Aorta (tissue), 5 donors: Measurements from ENCODE around the gene ADPRH. TPM values are rescaled to one million over a fixed set of nuclear protein-coding genes. Genes with fewer than 3 reads are reported as not detected.
"Not testable (repeated sequence)": the region's sequence is repeated elsewhere in the genome, so short reads cannot be mapped to it uniquely, and the experiment has no call there.

ENCODE experiments used
- ATAC-seq: fragments of 200-7000 bp; cut with Tn5 transposase; one replicate; pipeline ENCODE4 v1.9.1; 2022; ENCODE audit warnings: moderate library complexity; ENCODE audit not compliant: low FRiP score
- DNase-seq, 2 donors: peaks; one replicate each; pipeline ENCODE4 v3.0.0-alpha.2; 2020
- H3K27ac ChIP-seq, 2 donors: one replicate each; pipeline ENCODE4 v1.5.1; 2013; ENCODE audit warnings: low read length in 2 of 2, mild to moderate bottlenecking in 2 of 2, moderate library complexity in 2 of 2, control low read depth in 1 of 2, inconsistent platforms in 1 of 2, low read depth in 1 of 2
- H3K27me3 ChIP-seq, 2 donors: one replicate each; pipeline ENCODE4 v1.6.1; 2013; ENCODE audit warnings: control low read depth in 1 of 2, low read length in 1 of 2, mild to moderate bottlenecking in 1 of 2, moderate library complexity in 1 of 2; ENCODE audit not compliant: insufficient read depth in 2 of 2, control insufficient read depth in 1 of 2
- H3K36me3 ChIP-seq, 2 donors: one replicate each; pipeline ENCODE4 v1.6.1; 2013; ENCODE audit warnings: control low read depth in 1 of 2, low read length in 1 of 2, mild to moderate bottlenecking in 1 of 2; ENCODE audit not compliant: insufficient read depth in 2 of 2, control insufficient read depth in 1 of 2
- H3K4me1 ChIP-seq, 2 donors: one replicate each; pipeline ENCODE4 v1.6.1; 2013; ENCODE audit warnings: low read length in 2 of 2, control low read depth in 1 of 2, mild to moderate bottlenecking in 1 of 2, moderate library complexity in 1 of 2; ENCODE audit not compliant: insufficient read depth in 2 of 2, control insufficient read depth in 1 of 2
- H3K4me3 ChIP-seq, 2 donors: one replicate each; pipeline ENCODE4 v1.5.1; 2013; ENCODE audit warnings: low read length in 2 of 2, control low read depth in 1 of 2, mild to moderate bottlenecking in 1 of 2
- H3K9me3 ChIP-seq: one replicate; pipeline ENCODE4 v1.6.1; 2013; ENCODE audit warnings: mild to moderate bottlenecking, low read length; ENCODE audit not compliant: control insufficient read depth
- WGBS, 2 donors: extraction: QIAGEN DNeasy Blood & Tissue Kit; methylation state at CpG; one replicate each; pipeline ENCODE4 v1.1.7; 2013; 5-methylcytosine and 5-hydroxymethylcytosine counted together
- intact Hi-C, 2 donors: fragments of 100-400 bp; cut with DNase I; formaldehyde crosslinking; loops; one replicate each; pipeline versions ENCODE4 v1.14.2 to v1.15.0; 2022
- polyA plus RNA-seq, 2 donors: library from polyadenylated mRNA; stranded (reverse); fragments of 200-250 nt; gene quantifications; one replicate each; pipeline ENCODE4 v1.2.3, GENCODE V29; 2013
- total RNA-seq, 2 donors: library from RNA; stranded (reverse); fragmentation: NEBNext Ultra II Directional; extraction: Animal tissue kit (Norgen Biotek cat#: 25700); gene quantifications; one replicate each; pipeline ENCODE4 v1.2.1, GENCODE V29; 2021
- donor health status: healthy with polysubstance abuse.
- donor health status: Bipolar disorder and iron deficiency.
- donor health status: DM: no; HTN: no; CAD: no.
- donor health status: DM: no; HTN: no; CAD: no.
- donor health status: DM: yes; HTN: yes; CAD: no.

ADPRH gene
- total and polyA plus RNA-seq, 4 donors: 5.6 to 13.9 (median 10.5) TPM

- DNase-seq (no peak), ATAC-seq (no peak)
- Histone ChIP-seq H3K4me3 (no peak overlapping the region), H3K9me3 (no peaks in the 10 kb centered on the region), H3K4me1 (no peaks in the 10 kb centered on the region), H3K36me3 (peaks cover 0 to 6% of the 10 kb centered on the region in 2 donors), H3K27ac (no peak overlapping the region), H3K27me3 (no peaks in the 10 kb centered on the region)
- intact Hi-C loops: no loop called here
- WGBS, 2 donors: 83 to 89% methylated on average over 3 of the region's 3 CpGs
These were observed 7.5 kb downstream of the ADPRH start for GRCh38 chr3:119586733-119587172.

DNA sequence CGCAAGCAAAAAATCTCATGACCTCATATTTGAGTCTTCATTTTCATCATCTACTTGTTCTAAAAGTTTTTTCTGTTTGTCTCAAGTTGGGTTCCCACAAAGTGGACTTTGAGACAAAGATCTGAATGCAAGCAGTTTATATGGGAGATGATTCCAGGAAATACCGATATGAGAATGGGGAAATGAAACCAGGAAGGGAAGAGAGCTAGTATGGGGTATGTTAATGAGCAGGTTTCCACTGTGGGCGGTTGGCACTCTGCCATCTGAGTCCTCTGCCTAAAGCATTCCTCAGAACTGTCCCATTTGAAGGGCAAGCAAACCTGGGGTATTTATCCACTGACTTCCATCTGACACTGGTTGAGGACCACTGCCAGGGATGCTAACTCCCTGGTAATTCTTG is 8.8 kb downstream of the ADPRH start:
- Histone ChIP-seq H3K9me3 (no peaks in the 10 kb centered on the region), H3K27me3 (no peaks in the 10 kb centered on the region), H3K27ac (no peak overlapping the region), H3K4me3 (no peak overlapping the region), H3K36me3 (peaks cover 0 to 6% of the 10 kb centered on the region in 2 donors), H3K4me1 (no peaks in the 10 kb centered on the region)
- no peak for ATAC-seq
- intact Hi-C loops: no loop called here
- WGBS, 2 donors: 91 to 95% methylated on average over 3 of the region's 3 CpGs
- DNase-seq: peak; percentile 78 to 83

DNA sequence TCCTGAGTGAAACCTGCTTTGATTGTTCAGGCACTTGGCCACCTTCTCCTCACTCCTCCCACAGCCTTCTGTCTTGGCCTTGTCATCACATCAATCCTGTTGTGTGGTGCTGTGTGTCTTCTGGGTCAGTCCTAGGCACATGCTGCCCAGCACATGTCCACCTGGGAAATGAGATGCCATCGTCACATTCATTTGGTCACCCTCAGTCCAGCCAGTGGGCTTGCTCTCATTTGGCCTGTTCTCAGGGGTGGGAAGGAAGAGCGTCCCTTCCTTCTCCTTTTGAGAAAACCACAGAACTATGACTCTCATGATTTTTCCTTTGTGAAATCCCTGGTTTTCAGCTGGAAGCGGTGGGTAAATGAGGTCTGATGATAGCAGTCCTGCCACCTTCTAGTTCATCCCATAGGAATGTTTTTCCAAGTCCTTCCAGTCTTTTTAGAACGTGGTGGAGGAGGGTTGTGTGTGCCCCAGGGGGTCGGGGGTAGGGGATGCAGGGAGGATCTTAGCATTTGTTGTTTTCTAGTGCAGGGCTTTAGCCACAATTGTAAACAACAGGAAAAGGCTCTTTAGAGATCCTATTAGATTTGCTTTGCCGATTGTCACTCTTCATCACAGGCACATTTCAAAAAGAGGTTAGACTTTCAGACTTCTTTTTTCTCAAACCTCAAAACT is 9.9 kb downstream of the ADPRH start:
- H3K9me3 ChIP-seq: no peaks in the 10 kb centered on the region
- peaks cover 0 to 6% of the 10 kb centered on the region in 2 donors for H3K36me3 ChIP-seq
- intact Hi-C loops: no loop called here
- WGBS, 2 donors: 61 to 63% methylated on average over 6 of the region's 6 CpGs
- no peak overlapping the region for H3K27ac ChIP-seq
- H3K4me1 ChIP-seq: no peaks in the 10 kb centered on the region
- ATAC-seq (no peak), DNase-seq (no peak)
- H3K4me3 ChIP-seq: no peak overlapping the region
- H3K27me3 ChIP-seq: no peaks in the 10 kb centered on the region

- Histone ChIP-seq H3K36me3 (peaks cover 0 to 6% of the 10 kb centered on the region in 2 donors), H3K9me3 (no peaks in the 10 kb centered on the region), H3K4me1 (no peaks in the 10 kb centered on the region), H3K27ac (no peak overlapping the region), H3K27me3 (no peaks in the 10 kb centered on the region), H3K4me3 (no peak overlapping the region)
- intact Hi-C loops: no loop called here
- 92 to 93% methylated on average over 1 of the region's 1 CpG for WGBS, 2 donors
- no peak for DNase-seq
- ATAC-seq: no peak
These were observed 11.4 kb downstream of the ADPRH start for GRCh38 chr3:119590706-119591105.

DNA sequence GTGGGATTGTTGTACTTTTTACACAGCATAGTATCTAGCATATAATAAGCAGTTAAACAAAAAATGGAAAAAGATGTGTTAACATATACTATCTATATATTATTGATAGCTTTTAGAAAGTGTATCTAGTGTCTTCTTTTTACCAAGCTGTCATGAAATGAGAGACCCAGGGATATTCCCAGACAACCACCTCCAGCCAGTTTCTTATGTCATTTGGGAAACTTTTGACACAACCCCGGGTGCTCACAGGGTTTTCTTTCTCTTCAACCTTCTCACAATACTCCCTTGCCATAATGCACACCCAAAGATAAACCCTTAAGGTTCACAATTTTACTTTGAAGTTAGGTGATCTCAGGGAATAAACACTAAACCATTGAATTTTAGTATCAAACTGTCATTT is 13.6 kb downstream of the ADPRH start:
- ATAC-seq (no peak), DNase-seq (no peak)
- Histone ChIP-seq H3K36me3 (peaks cover 0 to 2% of the 10 kb centered on the region in 2 donors), H3K27me3 (no peaks in the 10 kb centered on the region), H3K4me1 (no peaks in the 10 kb centered on the region), H3K9me3 (no peaks in the 10 kb centered on the region), H3K4me3 (no peak overlapping the region), H3K27ac (no peak overlapping the region)
- 65 to 68% methylated on average over 1 of the region's 1 CpG for WGBS, 2 donors
- intact Hi-C loops: no loop called here

GRCh38 chr3:119594066-119594465 is 14.8 kb downstream of the ADPRH start:
- Histone ChIP-seq H3K36me3 (peaks cover 0 to 2% of the 10 kb centered on the region in 2 donors), H3K9me3 (no peaks in the 10 kb centered on the region), H3K4me3 (no peak overlapping the region), H3K27me3 (no peaks in the 10 kb centered on the region), H3K27ac (no peak overlapping the region), H3K4me1 (no peaks in the 10 kb centered on the region)
- ATAC-seq (no peak), DNase-seq (no peak)
- intact Hi-C loops: no loop called here
- WGBS, 2 donors: 83 to 95% methylated on average over 5 of the region's 5 CpGs

DNA sequence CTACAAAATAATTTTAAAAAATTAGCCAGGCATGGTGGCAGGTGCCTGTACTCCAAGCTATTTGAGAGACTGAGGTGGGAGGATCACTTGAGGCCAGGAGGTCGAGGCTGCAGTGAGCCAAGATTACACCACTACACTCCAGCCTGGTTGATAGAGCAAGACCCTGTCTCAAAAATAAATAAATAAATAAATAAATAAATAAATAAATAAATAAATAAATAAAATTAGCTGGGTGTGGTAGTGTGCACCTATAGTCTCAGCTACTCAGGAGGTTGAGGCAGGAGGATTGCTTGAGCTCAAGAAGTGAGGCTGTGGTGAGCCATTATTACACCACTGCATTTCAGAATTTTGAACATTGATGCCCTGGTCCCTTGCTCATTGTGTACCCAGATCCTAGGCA is 15.6 kb downstream of the ADPRH start:
- H3K27ac ChIP-seq, H3K27me3 ChIP-seq, H3K4me1 ChIP-seq, ATAC-seq, intact Hi-C loops, H3K9me3 ChIP-seq, DNase-seq, H3K36me3 ChIP-seq, H3K4me3 ChIP-seq: not testable (repeated sequence)
- WGBS, 2 donors: 81 to 94% methylated on average over 1 of the region's 1 CpG

- no peaks in the 10 kb centered on the region for H3K36me3 ChIP-seq
- no peaks in the 10 kb centered on the region for H3K9me3 ChIP-seq
- no peak for DNase-seq
- ATAC-seq: no peak
- 73 to 74% methylated on average over 7 of the region's 7 CpGs for WGBS, 2 donors
- no peaks in the 10 kb centered on the region for H3K27me3 ChIP-seq
- intact Hi-C loops: no loop called here
- H3K4me1 ChIP-seq: no peaks in the 10 kb centered on the region
- no peak overlapping the region for H3K4me3 ChIP-seq
- H3K27ac ChIP-seq: no peak overlapping the region
These were observed 16.5 kb downstream of the ADPRH start for GRCh38 chr3:119595639-119596334.

GRCh38 chr3:119596398-119596797 is 17.1 kb downstream of the ADPRH start:
- intact Hi-C loops: no loop called here
- H3K4me3 ChIP-seq: no peak overlapping the region

More at GRCh38 chr3:119596398-119596797, 17.1 kb downstream of the ADPRH start:
- WGBS, 2 donors: 91 to 93% methylated on average over 6 of the region's 6 CpGs
- H3K4me1 ChIP-seq: no peaks in the 10 kb centered on the region
- no peak overlapping the region for H3K27ac ChIP-seq
- H3K9me3 ChIP-seq: no peaks in the 10 kb centered on the region
- no peaks in the 10 kb centered on the region for H3K27me3 ChIP-seq
- no peaks in the 10 kb centered on the region for H3K36me3 ChIP-seq
- ATAC-seq: no peak
- DNase-seq: no peak
